Astrocyte (in vitro differentiated cells and primary cell): ENCODE measurements around the gene PDK2. TPM values are rescaled to one million over a fixed set of nuclear protein-coding genes. Genes with fewer than 3 reads are reported as not detected.

Experiments used
- DNase-seq: peaks from one replicate; pipeline ENCODE4 v3.0.0-alpha.2; 2010; ENCODE audit warnings: low read depth
- FAIRE-seq: peaks from 2 replicates; lab custom pipeline; 2011; peaks lifted over from hg19 to GRCh38; lab: Jason Lieb, UNC
- H2AFZ ChIP-seq: 2 replicates; pipeline ENCODE4 v1.6.0; 2012; ENCODE audit warnings: low read depth, low read length, inconsistent platforms
- H3K27ac ChIP-seq: 2 replicates; pipeline ENCODE4 v1.5.1; 2011; ENCODE audit warnings: low read depth, low read length, inconsistent platforms
- H3K27me3 ChIP-seq: 2 replicates; pipeline ENCODE4 v1.6.0; 2011; ENCODE audit warnings: low read length, inconsistent platforms; ENCODE audit not compliant: insufficient read depth
- H3K36me3 ChIP-seq: 2 replicates; pipeline ENCODE4 v1.5.1; 2011; ENCODE audit warnings: low read length, inconsistent platforms; ENCODE audit not compliant: insufficient read depth
- H3K4me1 ChIP-seq: 2 replicates; pipeline ENCODE4 v1.5.1; 2011; ENCODE audit warnings: low read length, inconsistent platforms; ENCODE audit not compliant: insufficient read depth
- H3K4me2 ChIP-seq: 2 replicates; pipeline ENCODE4 v1.6.0; 2012; ENCODE audit warnings: low read length, inconsistent platforms
- H3K4me3 ChIP-seq: 2 replicates; pipeline ENCODE4 v1.5.1; 2011; ENCODE audit warnings: low read depth, mild to moderate bottlenecking, low read length, inconsistent platforms; ENCODE audit not compliant: insufficient read depth
- H3K79me2 ChIP-seq: 2 replicates; pipeline ENCODE4 v1.6.0; 2012; ENCODE audit warnings: mild to moderate bottlenecking, low read length, inconsistent platforms; ENCODE audit not compliant: insufficient read depth
- H3K9ac ChIP-seq: 2 replicates; pipeline ENCODE4 v1.6.0; 2012; ENCODE audit warnings: mild to moderate bottlenecking, low read length, inconsistent platforms
- H3K9me3 ChIP-seq: 2 replicates; pipeline ENCODE4 v1.5.1; 2012; ENCODE audit warnings: low read depth, mild to moderate bottlenecking, low read length, inconsistent platforms; ENCODE audit not compliant: insufficient read depth
- H4K20me1 ChIP-seq: 2 replicates; pipeline ENCODE4 v1.6.0; 2012; ENCODE audit warnings: low read length, inconsistent platforms; ENCODE audit not compliant: insufficient read depth
- H3K27ac Mint-ChIP-seq: one replicate; pipeline ENCODE4 v1.8.0; 2021; ENCODE audit warnings: mild to moderate bottlenecking, mixed read lengths; ENCODE audit not compliant: unreplicated experiment
- H3K27me3 Mint-ChIP-seq: one replicate; pipeline ENCODE4 v1.8.0; 2021; ENCODE audit warnings: low read depth, mixed read lengths; ENCODE audit not compliant: unreplicated experiment
- H3K36me3 Mint-ChIP-seq: one replicate; pipeline ENCODE4 v1.8.0; 2021; ENCODE audit warnings: low read depth, mixed read lengths; ENCODE audit not compliant: unreplicated experiment
- H3K4me1 Mint-ChIP-seq: one replicate; pipeline ENCODE4 v1.8.0; 2021; ENCODE audit warnings: low read depth, mixed read lengths; ENCODE audit not compliant: unreplicated experiment
- H3K4me3 Mint-ChIP-seq: one replicate; pipeline ENCODE4 v1.8.0; 2021; ENCODE audit warnings: mild to moderate bottlenecking, moderate library complexity, mixed read lengths; ENCODE audit not compliant: unreplicated experiment
- H3K9me3 Mint-ChIP-seq: one replicate; pipeline ENCODE4 v1.8.0; 2021; ENCODE audit warnings: mild to moderate bottlenecking, mixed read lengths; ENCODE audit not compliant: unreplicated experiment
- EZH2 ChIP-seq: IDR thresholded peaks from 2 replicates; pipeline ENCODE4 v1.6.1; 2012; ENCODE audit warnings: mild to moderate bottlenecking, low read length, inconsistent platforms; ENCODE audit not compliant: insufficient read depth
- total RNA-seq: library from RNA; stranded (reverse); gene quantifications from 2 replicates; pipeline ENCODE4 v1.2.1, GENCODE V29; 2021
- TF ChIP-seq, protein P1 (sequence below): IDR thresholded peaks from 2 replicates; pipeline ENCODE4 v1.5.1; 2011; ENCODE audit warnings: low read depth, mild to moderate bottlenecking, inconsistent platforms, low read length, moderate library complexity; ENCODE audit not compliant: insufficient read depth

Gene PDK2
- total RNA-seq, 1 donor from 2014 or later = 25.8 TPM

DNA sequence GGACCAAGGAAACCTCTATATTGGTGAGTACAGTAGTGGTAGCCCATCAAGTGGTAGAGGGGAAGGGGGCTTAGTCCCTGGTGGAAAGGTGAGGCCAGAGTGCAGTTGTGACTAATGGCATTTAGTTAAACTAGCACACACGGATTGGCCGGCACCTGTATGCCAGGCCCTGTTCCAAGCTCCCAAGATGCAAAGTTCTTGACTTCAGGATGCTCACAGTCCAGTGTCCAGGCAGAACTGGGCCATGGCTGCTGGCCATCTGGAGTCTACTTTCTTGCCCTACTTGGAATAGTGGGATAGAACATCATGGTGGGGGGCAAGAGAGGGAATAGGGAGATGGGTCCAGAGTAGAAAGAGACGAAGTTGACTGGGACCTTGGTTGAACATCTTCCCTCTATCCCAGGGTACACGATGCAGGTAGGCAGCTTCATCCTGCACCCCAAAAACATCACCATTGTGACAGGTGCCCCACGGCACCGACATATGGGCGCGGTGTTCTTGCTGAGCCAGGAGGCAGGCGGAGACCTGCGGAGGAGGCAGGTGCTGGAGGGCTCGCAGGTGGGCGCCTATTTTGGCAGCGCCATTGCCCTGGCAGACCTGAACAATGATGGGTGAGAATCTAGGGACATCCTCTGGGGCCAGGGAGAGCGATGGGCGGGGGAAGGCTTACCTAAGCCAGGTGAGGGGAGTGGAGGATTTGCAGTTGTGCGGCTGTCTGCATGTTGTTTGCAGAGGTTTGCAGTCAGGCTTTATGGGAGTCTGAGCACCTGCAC is 24.1 kb upstream of the PDK2 start:
- peaks cover 31% of the 10 kb centered on the region for H3K36me3 Mint-ChIP-seq
- Histone ChIP-seq H3K79me2 (peaks cover 86% of the 10 kb centered on the region), H3K27me3 (no peaks in the 10 kb centered on the region), H3K4me2 (no peak overlapping the region), H3K9me3 (no peaks in the 10 kb centered on the region), H4K20me1 (peaks cover 61% of the 10 kb centered on the region), H2AFZ (no peak overlapping the region), H3K4me3 (no peak overlapping the region), H3K9ac (no peak overlapping the region), H3K27ac (no peak overlapping the region), H3K36me3 (peaks cover 64% of the 10 kb centered on the region), H3K4me1 (peaks cover 11% of the 10 kb centered on the region)
- peaks cover 2% of the 10 kb centered on the region for H3K9me3 Mint-ChIP-seq
- no peak for FAIRE-seq
- H3K4me3 Mint-ChIP-seq = no peak overlapping the region
- no peak overlapping the region for H3K27ac Mint-ChIP-seq
- DNase-seq = no peak
- no peaks in the 10 kb centered on the region for H3K27me3 Mint-ChIP-seq
- H3K4me1 Mint-ChIP-seq = peaks cover 20% of the 10 kb centered on the region
- TF ChIP-seq, protein P1, sequence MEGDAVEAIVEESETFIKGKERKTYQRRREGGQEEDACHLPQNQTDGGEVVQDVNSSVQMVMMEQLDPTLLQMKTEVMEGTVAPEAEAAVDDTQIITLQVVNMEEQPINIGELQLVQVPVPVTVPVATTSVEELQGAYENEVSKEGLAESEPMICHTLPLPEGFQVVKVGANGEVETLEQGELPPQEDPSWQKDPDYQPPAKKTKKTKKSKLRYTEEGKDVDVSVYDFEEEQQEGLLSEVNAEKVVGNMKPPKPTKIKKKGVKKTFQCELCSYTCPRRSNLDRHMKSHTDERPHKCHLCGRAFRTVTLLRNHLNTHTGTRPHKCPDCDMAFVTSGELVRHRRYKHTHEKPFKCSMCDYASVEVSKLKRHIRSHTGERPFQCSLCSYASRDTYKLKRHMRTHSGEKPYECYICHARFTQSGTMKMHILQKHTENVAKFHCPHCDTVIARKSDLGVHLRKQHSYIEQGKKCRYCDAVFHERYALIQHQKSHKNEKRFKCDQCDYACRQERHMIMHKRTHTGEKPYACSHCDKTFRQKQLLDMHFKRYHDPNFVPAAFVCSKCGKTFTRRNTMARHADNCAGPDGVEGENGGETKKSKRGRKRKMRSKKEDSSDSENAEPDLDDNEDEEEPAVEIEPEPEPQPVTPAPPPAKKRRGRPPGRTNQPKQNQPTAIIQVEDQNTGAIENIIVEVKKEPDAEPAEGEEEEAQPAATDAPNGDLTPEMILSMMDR = no peak
- TF ChIP-seq EZH2 = no peak

DNA sequence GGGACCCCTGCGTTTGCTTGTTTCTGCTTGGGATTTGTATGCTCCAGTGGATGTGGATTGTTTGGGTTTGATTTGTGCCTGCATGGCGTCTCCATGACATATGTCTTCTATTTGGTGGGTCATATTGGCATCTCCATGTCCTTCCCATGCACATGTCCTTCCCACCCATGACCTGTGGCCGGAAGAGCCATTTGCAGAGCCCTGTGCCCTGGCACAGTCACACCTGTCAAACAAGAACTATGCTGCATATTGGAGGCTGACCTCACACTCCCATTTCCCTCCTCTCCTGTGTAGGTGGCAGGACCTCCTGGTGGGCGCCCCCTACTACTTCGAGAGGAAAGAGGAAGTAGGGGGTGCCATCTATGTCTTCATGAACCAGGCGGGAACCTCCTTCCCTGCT is 23.5 kb upstream of the PDK2 start:
- no peak overlapping the region for H3K4me2 ChIP-seq
- peaks cover 64% of the 10 kb centered on the region for H3K36me3 ChIP-seq
- H3K4me3 ChIP-seq = no peak overlapping the region
- peaks cover 80% of the 10 kb centered on the region for H3K79me2 ChIP-seq
- Mint-ChIP-seq H3K27me3 (no peaks in the 10 kb centered on the region), H3K9me3 (peaks cover 2% of the 10 kb centered on the region), H3K4me3 (no peak overlapping the region), H3K27ac (no peak overlapping the region), H3K4me1 (peaks cover 17% of the 10 kb centered on the region), H3K36me3 (peaks cover 29% of the 10 kb centered on the region)
- no peaks in the 10 kb centered on the region for H3K27me3 ChIP-seq
- DNase-seq (no peak), FAIRE-seq (no peak)
- peaks cover 65% of the 10 kb centered on the region for H4K20me1 ChIP-seq
- H3K27ac ChIP-seq = no peak overlapping the region
- no peak overlapping the region for H3K9ac ChIP-seq
- H3K9me3 ChIP-seq = no peaks in the 10 kb centered on the region
- TF ChIP-seq, protein P1 = no peak
- TF ChIP-seq EZH2 = no peak
- H2AFZ ChIP-seq = no peak overlapping the region
- peaks cover 5% of the 10 kb centered on the region for H3K4me1 ChIP-seq

DNA sequence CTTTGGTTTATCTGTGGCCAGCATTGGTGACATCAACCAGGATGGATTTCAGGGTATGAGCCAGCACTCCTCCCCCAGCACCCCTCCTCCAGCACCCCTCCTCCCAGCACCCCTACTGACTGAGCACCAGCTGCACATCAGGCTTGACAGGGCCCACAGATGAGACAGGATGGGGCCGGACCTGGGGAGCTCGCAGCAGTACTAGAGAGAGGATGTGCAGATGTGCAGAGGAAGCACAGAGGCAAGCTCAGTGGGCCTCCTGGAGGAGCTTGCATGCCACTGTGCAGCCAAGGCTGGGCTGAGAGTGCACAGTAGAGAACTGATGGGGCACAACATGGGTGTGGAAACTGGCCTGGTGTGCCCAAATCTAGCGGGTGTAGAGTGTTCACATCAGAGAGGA is 23.0 kb upstream of the PDK2 start:
- Histone ChIP-seq H3K27ac (no peak overlapping the region), H3K9me3 (no peaks in the 10 kb centered on the region), H3K79me2 (peaks cover 75% of the 10 kb centered on the region), H3K9ac (no peak overlapping the region), H3K27me3 (no peaks in the 10 kb centered on the region), H3K4me2 (no peak overlapping the region), H2AFZ (no peak overlapping the region), H3K36me3 (peaks cover 63% of the 10 kb centered on the region), H3K4me1 (peaks cover under 1% of the 10 kb centered on the region), H4K20me1 (peaks cover 67% of the 10 kb centered on the region), H3K4me3 (no peak overlapping the region)
- no peak for DNase-seq
- H3K27ac Mint-ChIP-seq = no peak overlapping the region
- peaks cover 2% of the 10 kb centered on the region for H3K9me3 Mint-ChIP-seq
- peaks cover 12% of the 10 kb centered on the region for H3K4me1 Mint-ChIP-seq
- no peak overlapping the region for H3K4me3 Mint-ChIP-seq
- TF ChIP-seq, protein P1 = no peak
- TF ChIP-seq EZH2 = no peak
- no peak for FAIRE-seq
- H3K27me3 Mint-ChIP-seq = no peaks in the 10 kb centered on the region
- H3K36me3 Mint-ChIP-seq = peaks cover 29% of the 10 kb centered on the region
